B cell (primary cell): ENCODE measurements around the gene ANAPC5. TPM values are rescaled to one million over a fixed set of nuclear protein-coding genes. Genes with fewer than 3 reads are reported as not detected.

Source experiments
- ATAC-seq: fragments of 200-7000 bp; cut with Tn5 transposase; one replicate; pipeline ENCODE4 v1.10.0; 2021; ENCODE audit warnings: low read depth, mild to moderate bottlenecking, moderate number of reproducible peaks, moderate library complexity
- CTCF ChIA-PET: fragments of 350-600 bp; sonication (Branson Sonifier 250); formaldehyde crosslinking; loops from one replicate; lab custom pipeline; 2021; ENCODE audit warnings: antibody characterized with exemption, inconsistent platforms; lab: Charles Lee
- POLR2A ChIA-PET: fragments of 350-600 bp; sonication (Branson Sonifier 250); formaldehyde crosslinking; loops from one replicate; lab custom pipeline; 2021; ENCODE audit warnings: antibody characterized with exemption; lab: Charles Lee
- DNase-seq: peaks from one replicate; pipeline ENCODE4 v3.0.0; 2013
- H2AFZ ChIP-seq: 2 replicates; pipeline ENCODE4 v1.6.1; 2012; ENCODE audit warnings: mild to moderate bottlenecking, low read depth, low read length; ENCODE audit not compliant: insufficient read depth, poor library complexity, severe bottlenecking
- H3K27ac ChIP-seq, 2 donors: 1 replicate in 1 of 2; 2 replicates in 1 of 2; pipeline ENCODE4 v1.5.1; 2012 to 2013; ENCODE audit warnings: low read length in 2 of 2, mild to moderate bottlenecking in 2 of 2, moderate library complexity in 1 of 2
- H3K27me3 ChIP-seq, 4 experiments: fragments of 200-600 bp in 1 of 4; sonication (generic) in 1 of 4; replicated peaks in 1 of 4; 1 replicate in 2 of 4; 2 replicates in 2 of 4; pipeline versions ENCODE4 v1.6.1 to v1.7.0; 2013 to 2016; ENCODE audit warnings: low read length in 3 of 4, mild to moderate bottlenecking in 2 of 4, mixed read lengths in 1 of 4, moderate library complexity in 1 of 4; ENCODE audit not compliant: insufficient read depth in 4 of 4, control insufficient read depth in 3 of 4; ENCODE audit errors: control extremely low read depth in 1 of 4
- H3K36me3 ChIP-seq, 2 experiments: replicated peaks in 1 of 2; 1 replicate in 1 of 2; 2 replicates in 1 of 2; pipeline versions ENCODE4 v1.6.1 to v1.7.1; 2013; ENCODE audit warnings: low read length in 1 of 2; ENCODE audit not compliant: insufficient read depth in 2 of 2, control insufficient read depth in 1 of 2; ENCODE audit errors: control extremely low read depth in 1 of 2, extremely low read depth in 1 of 2
- H3K4me1 ChIP-seq, 2 donors: fragments of 200-600 bp in 1 of 2; sonication (generic) in 1 of 2; 1 replicate in 1 of 2; 2 replicates in 1 of 2; pipeline versions ENCODE4 v1.5.1 to v1.6.1; 2013 to 2017; ENCODE audit warnings: low read length in 2 of 2; ENCODE audit not compliant: control insufficient read depth in 2 of 2, insufficient read depth in 2 of 2
- H3K4me2 ChIP-seq: replicated peaks from 2 replicates; pipeline ENCODE3; 2012; ENCODE audit warnings: mild to moderate bottlenecking, low read depth, low read length; ENCODE audit not compliant: poor library complexity, severe bottlenecking
- H3K4me3 ChIP-seq, 5 experiments: fragments of 200-600 bp in 1 of 5; sonication (generic) in 1 of 5; 1 replicate in 3 of 5; 2 replicates in 2 of 5; pipeline versions ENCODE4 v1.5.1 to v1.7.0; 2011 to 2016; ENCODE audit warnings: low read length in 4 of 5, mild to moderate bottlenecking in 4 of 5, low read depth in 2 of 5, control low read depth in 1 of 5, moderate library complexity in 1 of 5; ENCODE audit not compliant: insufficient read depth in 1 of 5; ENCODE audit errors: control extremely low read depth in 1 of 5, extremely low read depth in 1 of 5
- H3K79me2 ChIP-seq: fragments of 200-600 bp; sonication (generic); one replicate; pipeline ENCODE4 v1.6.0; 2016; ENCODE audit warnings: low read length; ENCODE audit not compliant: control insufficient read depth, insufficient read depth
- H3K9ac ChIP-seq: fragments of 200-600 bp; sonication (generic); 2 replicates; pipeline ENCODE4 v1.6.1; 2017; ENCODE audit warnings: mild to moderate bottlenecking, low read length, moderate library complexity
- H3K9me3 ChIP-seq, 3 donors: one replicate each; pipeline versions ENCODE4 v1.6.1 to v1.7.1; 2013; ENCODE audit warnings: low read length in 2 of 3; ENCODE audit not compliant: control insufficient read depth in 2 of 3, insufficient read depth in 1 of 3; ENCODE audit errors: control extremely low read depth in 1 of 3
- H4K20me1 ChIP-seq: 2 replicates; pipeline ENCODE4 v1.6.0; 2012; ENCODE audit warnings: mild to moderate bottlenecking, low read length; ENCODE audit not compliant: insufficient read depth, control insufficient read depth, poor library complexity, severe bottlenecking
- H3K27ac Mint-ChIP-seq: one replicate; pipeline ENCODE4 v1.8.0; 2021; ENCODE audit warnings: mixed read lengths
- H3K27me3 Mint-ChIP-seq: one replicate; pipeline ENCODE4 v1.8.0; 2021; ENCODE audit warnings: mixed read lengths
- H3K4me1 Mint-ChIP-seq: one replicate; pipeline ENCODE4 v1.8.0; 2021; ENCODE audit warnings: mixed read lengths
- H3K4me3 Mint-ChIP-seq: one replicate; pipeline ENCODE4 v1.8.0; 2021; ENCODE audit warnings: mixed read lengths
- H3K9me3 Mint-ChIP-seq: one replicate; pipeline ENCODE4 v1.8.0; 2022; ENCODE audit warnings: mixed read lengths; ENCODE audit not compliant: insufficient read depth
- EZH2 ChIP-seq: IDR thresholded peaks from 2 replicates; pipeline ENCODE4 v1.6.1; 2012; ENCODE audit warnings: borderline replicate concordance, low read depth, mild to moderate bottlenecking, moderate library complexity, low read length; ENCODE audit not compliant: insufficient read depth, poor library complexity, severe bottlenecking
- WGBS: methylation state at CpG from one replicate; pipeline ENCODE4 v1.1.5; 2013; ENCODE audit warnings: missing lambda C conversion rate; ENCODE audit not compliant: insufficient coverage; 5-methylcytosine and 5-hydroxymethylcytosine counted together
- intact Hi-C: fragments of 100-400 bp; cut with micrococcal nuclease; formaldehyde crosslinking; loops from one replicate; pipeline ENCODE4 v1.10.0; 2022
- polyA plus RNA-seq: library from polyadenylated mRNA; depleted of rRNA; stranded (reverse); fragments of >200 nt; gene quantifications from 2 replicates; pipeline ENCODE4 v1.2.3, GENCODE V29; 2012
- total RNA-seq, 2 donors: library from RNA; stranded (reverse); fragments of 120-200 nt in 1 of 2; gene quantifications; 1 replicate in 1 of 2; 2 replicates in 1 of 2; pipeline versions ENCODE4 v1.2.3 to v1.2.4, GENCODE V29; 2013 to 2022
- TF ChIP-seq, protein P1 (sequence below): fragments of 200-600 bp; IDR thresholded peaks from one replicate; pipeline ENCODE4 v1.8.0; 2022; ENCODE audit warnings: antibody characterized with exemption, mild to moderate bottlenecking

Gene ANAPC5
- total and polyA plus RNA-seq, 2 donors (not counting 1 experiment from before 2014, with no cell fraction given): 150 to 171 TPM

DNA sequence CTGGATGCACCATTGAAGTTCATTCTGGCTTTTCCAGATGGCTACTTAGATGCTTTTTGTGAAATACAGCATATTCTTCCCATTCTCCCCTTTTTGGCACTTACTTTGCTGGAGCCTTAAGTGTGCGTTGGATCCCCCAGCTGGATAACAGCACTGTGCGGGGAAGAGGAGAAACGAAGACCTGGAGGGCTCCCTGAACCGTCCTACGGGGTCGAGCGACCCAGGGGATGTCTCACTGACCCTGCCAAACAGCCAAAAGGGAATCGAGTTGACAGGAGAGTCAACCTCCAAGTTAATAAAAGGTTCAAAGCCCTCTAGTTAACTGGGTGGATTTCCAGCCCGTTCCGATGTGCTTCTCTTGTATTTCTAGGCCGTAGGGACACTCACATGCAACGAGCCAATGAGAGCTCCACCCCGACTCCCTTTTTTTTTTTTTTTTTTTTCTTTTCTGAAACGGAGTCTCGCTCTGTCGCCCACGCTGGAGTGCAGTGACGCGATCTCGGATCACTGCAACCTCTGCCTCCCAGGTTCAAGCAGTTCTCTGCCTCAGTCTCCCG, 54.7 kb downstream of the ANAPC5 start:
- ATAC-seq (no peak), DNase-seq (no peak)
- H3K4me3 Mint-ChIP-seq: peak overlapping the region; percentile 89
- H3K27ac Mint-ChIP-seq: peak overlapping the region; percentile 81
- Histone ChIP-seq H3K27ac (peak overlapping the region in 1 of 2 donors; percentile 59), H3K4me3 (peak overlapping the region; percentile 68 to 89 (median 80)), H2AFZ (peak overlapping the region; percentile 97), H3K27me3 (no peaks in the 10 kb centered on the region), H3K9me3 (no peaks in the 10 kb centered on the region), H3K4me1 (peaks cover 15 to 25% of the 10 kb centered on the region in 2 donors), H3K36me3 (no peaks in the 10 kb centered on the region), H3K9ac (peak overlapping the region; percentile 82), H4K20me1 (peaks cover 5% of the 10 kb centered on the region), H3K79me2 (peaks cover 28% of the 10 kb centered on the region), H3K4me2 (peak overlapping the region; percentile 99)
- ChIA-PET POLR2A (interaction anchor here (0.7 kb wide), 1 partner anchor 58 kb away, joined by 9 read pairs; no protein-coding TSS in a partner anchor), CTCF (interaction anchor here (0.7 kb wide), 1 partner anchor 8 kb away, joined by 3 read pairs; no protein-coding TSS in a partner anchor)
- TF ChIP-seq EZH2: no peak
- TF ChIP-seq, protein P1, sequence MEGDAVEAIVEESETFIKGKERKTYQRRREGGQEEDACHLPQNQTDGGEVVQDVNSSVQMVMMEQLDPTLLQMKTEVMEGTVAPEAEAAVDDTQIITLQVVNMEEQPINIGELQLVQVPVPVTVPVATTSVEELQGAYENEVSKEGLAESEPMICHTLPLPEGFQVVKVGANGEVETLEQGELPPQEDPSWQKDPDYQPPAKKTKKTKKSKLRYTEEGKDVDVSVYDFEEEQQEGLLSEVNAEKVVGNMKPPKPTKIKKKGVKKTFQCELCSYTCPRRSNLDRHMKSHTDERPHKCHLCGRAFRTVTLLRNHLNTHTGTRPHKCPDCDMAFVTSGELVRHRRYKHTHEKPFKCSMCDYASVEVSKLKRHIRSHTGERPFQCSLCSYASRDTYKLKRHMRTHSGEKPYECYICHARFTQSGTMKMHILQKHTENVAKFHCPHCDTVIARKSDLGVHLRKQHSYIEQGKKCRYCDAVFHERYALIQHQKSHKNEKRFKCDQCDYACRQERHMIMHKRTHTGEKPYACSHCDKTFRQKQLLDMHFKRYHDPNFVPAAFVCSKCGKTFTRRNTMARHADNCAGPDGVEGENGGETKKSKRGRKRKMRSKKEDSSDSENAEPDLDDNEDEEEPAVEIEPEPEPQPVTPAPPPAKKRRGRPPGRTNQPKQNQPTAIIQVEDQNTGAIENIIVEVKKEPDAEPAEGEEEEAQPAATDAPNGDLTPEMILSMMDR: no peak
- H3K4me1 Mint-ChIP-seq: peaks cover 23% of the 10 kb centered on the region
- intact Hi-C loops: loop anchor here (2.0 kb wide), 1 partner anchor 57 kb away; no protein-coding TSS in a partner anchor
- WGBS: 2% methylated on average over 21 of the region's 21 CpGs
- H3K27me3 Mint-ChIP-seq: no peaks in the 10 kb centered on the region
- no peaks in the 10 kb centered on the region for H3K9me3 Mint-ChIP-seq
